NCI-H1092 treated with DMSO at 0.1 percent for 48 hours (cell line): ENCODE measurements around the gene KMT5C.

Experiments
- DNase-seq: peaks from one replicate; lab custom pipeline; 2025; lab: John Stamatoyannopoulos, UW

Gene KMT5C

DNA sequence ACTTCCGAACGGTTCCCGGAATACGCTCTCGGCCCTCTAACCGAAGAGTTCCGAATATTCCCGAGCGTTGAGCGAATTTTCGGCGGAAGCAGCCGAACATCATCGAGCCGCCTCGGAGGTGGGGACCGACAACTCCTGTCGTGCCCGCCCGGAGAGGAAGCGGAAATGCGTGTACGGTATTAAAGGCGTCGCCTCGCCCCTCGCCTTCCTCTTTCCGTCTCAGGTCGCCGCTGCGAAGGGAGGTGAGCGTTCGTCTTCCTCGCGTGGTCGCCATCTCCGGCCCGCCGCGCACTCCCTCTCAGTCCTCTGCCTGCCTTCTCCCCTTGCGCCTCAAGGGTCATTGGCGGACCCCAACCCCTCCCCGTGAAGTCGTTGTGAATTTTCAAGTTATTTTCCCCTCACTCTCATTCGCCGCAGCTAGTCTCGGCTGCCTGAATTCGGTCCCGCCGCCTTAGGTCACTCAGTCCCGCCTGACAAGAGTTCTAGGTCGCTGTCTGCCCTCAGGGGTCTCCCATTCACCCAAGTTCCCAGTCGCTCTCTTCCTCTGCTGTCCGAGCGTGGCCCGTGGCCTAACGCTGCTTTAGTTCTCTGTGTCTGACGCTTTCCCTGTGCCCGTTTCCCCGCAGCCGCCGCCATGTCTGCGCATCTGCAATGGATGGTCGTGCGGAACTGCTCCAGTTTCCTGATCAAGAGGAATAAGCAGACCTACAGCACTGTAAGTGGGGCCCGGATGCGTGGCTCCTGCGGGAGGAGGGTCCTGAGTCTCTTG is 46.2 kb downstream of the KMT5C start, which contains the start of gene RPL28:
Gene RPL28 (plus strand): TSS at position 209 of the 769 bp plus-strand sequence. CDS start 426 bp downstream, at position 635.
- peak; percentile 95 for DNase-seq

DNA sequence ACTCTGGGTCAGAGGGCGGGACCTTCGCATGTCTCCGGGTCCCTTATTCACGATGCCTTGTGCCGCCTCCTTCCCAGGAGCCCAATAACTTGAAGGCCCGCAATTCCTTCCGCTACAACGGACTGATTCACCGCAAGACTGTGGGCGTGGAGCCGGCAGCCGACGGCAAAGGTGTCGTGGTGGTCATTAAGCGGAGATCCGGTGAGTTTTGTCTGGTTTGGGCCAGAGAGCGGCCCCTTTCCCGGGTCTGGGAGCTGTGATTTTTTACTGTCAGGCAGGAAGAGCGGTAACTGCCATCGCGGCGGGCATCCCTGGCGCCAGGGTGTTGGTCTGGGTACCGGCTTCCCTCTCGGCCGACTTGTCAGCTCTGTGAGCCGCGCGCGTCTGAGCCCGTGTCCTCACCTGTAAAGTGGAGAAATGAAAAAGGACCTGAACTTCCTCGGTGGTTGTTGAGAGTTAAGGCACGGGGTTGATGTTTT is 46.9 kb downstream of the KMT5C start:
- no peak for DNase-seq

DNA sequence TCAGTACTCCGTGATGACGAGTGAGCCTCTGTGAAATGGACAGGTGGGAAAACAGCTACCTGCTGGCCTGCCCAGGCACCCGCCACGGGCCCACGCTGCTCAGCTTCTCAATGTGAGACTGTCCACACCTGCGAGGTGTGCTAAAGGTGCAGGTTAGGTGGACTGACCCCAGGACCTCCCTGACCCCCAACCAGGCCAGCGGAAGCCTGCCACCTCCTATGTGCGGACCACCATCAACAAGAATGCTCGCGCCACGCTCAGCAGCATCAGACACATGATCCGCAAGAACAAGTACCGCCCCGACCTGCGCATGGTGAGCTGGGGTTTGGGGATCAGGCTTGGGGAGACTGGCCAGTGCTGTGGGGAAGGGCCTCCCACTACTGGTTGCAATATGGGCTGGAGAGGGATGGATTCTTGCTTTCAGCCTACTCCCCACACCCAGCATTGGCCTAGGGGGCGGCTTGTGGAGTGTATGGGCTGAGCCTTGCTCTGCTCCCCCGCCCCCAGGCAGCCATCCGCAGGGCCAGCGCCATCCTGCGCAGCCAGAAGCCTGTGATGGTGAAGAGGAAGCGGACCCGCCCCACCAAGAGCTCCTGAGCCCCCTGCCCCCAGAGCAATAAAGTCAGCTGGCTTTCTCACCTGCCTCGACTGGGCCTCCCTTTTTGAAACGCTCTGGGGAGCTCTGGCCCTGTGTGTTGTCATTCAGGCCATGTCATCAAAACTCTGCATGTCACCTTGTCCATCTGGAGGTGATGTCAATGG is 48.2 kb downstream of the KMT5C start:
- no peak for DNase-seq

DNA sequence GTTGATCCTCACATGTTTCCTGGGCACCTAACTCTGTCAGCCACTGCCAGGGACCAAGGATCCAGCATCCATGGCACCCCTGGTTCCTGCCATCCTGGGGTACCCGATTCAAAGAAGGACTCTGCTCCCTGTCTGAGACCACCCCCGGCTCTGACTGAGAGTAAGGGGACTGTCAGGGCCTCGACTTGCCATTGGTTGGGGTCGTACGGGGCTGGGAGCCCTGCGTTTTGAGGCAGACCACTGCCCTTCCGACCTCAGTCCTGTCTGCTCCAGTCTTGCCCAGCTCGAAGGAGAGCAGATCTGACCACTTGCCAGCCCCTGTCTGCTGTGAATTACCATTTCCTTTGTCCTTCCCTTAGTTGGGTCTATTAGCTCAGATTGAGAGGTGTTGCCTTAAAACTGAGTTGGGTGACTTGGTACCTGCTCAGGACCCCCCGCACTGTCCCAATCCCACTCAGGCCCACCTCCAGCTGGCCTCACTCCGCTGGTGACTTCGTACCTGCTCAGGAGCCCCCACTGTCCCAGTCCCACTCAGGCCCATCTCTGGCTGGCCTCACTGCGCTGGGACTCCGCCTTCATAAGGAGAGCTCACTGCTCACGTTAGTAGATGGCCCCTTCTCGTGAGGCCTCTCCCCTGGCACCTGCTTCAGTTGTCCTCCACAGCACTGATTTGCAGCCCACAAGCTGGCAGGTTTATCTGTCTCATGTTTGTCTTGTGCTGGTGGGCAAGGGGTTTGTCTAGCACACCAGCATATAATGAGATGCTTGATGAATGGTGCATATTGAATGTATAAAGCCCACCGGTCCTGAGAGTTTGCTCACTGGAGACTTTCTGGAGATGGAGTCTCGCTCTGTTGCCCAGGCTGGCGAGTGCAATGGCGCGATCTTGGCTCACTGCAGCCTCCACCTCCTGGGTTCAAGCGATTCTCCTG is 50.0 kb downstream of the KMT5C start:
- no peak for DNase-seq

DNA sequence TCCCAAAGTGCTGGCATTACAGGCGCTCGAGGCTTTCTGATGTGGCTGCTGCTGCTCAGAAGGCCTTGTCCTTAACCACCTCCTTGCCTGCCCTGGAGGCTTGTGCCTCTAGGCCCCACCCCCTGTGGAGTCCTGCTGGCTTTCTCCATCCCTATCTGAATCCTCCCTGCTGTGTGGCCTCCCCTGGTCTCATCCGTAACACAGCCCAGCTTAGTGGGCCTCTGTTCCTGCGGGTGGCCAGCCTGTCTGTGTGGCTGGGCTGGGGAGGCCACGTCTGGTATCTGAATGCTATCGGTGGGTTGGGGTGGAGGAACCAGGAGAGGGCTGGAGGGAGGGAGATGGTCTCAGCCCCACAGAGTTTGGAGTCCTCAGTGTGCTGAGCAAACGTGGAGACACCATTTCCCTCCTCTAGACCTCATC is 50.8 kb downstream of the KMT5C start:
- DNase-seq, result no peak

DNA sequence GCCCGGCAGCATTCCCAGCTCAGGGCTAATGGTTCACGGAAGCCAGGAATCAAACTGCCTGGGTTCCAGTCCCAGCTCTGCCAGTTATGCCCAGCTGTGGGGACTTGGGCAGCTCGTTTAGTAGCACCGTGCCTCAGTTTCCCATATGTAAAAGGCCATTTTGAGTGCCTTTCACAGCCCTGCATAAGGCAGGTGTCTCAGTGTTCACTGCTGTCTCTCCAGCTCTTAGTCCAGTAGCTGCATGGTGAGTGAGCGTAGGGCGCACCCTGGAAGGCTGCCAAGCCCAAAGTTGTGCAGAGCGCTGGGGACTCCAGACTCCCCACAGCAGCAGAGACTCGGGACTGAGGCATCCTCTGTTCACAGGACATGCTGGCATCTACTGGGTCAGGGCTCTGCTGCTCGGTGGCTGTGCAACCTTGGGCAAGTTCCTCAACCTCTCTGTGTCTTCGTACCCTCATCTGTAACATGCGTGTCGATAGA is 51.6 kb downstream of the KMT5C start:
- DNase-seq, result no peak

DNA sequence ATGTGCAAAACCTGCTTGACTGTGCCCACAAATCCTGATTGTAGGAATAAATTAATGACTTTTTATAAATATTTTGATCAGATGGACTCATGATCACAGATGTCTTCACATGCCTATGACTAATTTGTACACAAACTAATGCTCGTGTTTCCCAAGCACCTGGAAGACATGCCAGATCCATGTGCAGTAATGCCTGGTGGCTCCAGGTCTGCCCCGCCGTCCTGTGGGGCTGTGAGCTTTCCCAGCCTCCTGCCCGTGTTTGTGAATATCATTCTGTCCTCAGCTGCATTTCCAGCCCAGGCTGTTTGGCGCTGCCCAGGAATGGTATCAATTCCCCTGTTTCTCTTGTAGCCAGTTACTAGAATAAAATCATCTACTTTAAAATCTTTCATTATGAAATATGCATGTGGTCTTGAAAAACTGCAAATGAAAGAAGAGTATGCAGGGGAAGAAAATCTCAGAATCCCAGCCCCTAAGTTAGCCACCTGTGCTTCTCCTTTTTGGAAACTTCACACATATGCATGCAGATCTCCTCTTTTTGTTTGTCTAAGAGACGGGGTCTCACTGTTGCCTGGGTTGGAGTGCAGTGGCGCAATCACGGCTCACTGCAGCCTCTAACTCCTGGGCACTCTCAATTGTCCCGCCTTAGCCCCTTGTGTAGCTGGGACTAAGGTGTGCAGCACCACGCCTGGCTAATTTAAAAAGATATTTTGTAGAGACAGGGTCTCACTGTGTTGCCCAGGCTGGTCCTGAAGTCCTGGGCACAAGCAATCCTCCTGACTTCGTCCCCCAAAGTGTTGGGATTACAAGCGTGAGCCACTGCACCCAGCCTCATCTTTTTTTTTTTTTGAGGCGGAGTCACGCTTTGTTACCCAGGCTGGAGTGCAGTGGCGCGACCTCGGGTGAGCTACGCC is 52.3 kb downstream of the KMT5C start:
- no peak for DNase-seq

DNA sequence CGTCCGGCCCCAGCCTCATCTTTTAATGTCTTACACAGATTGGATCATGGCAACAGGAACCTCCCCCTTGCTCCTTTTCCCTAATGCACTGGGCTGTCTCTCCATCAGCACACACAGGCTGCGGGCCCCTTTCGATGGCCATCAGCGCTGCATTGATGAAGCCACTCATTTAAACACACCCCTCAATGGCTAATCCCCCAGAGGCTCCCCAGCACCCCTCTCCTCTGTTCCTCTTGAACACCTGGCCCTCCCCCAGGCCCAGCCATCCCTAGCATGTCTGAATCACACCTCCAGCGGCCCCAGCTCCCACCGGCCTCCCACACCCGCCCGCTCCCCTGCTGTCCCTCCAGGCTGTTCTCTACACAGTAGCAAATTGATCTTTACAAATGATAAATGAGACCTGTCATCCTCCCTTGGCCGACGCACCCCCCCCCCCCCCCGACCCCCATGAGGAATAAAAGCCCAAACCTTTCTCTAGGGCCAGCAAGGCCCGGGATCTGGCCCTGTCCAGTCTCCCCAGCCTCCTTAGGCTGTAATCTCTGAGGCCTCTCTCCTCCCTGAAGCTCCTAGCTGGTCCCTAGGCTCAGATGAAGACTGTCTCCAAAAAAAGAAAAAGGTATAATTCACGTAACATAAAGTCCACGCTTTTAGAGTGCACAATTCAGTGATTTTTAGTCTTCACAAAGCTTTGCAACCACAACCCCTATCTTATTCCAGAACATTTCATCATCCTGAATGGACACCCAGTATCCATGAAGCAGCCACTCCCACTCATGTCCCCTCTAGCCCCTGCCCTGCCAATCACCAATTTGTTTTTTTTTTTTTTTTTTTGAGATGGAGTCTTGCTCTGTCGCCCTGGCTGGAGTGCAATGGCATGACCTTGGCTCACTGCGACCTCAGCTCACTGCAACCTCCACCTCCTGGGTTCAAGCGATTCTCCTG is 53.4 kb downstream of the KMT5C start:
- no peak for DNase-seq
